B cell (primary cell): ENCODE data around the gene MRC2.

Experiments used
- CTCF ChIP-seq: fragments of 200-600 bp; IDR thresholded peaks from one replicate; pipeline ENCODE4 v1.8.0; 2022; ENCODE audit warnings: antibody characterized with exemption, mild to moderate bottlenecking
- EZH2 ChIP-seq: IDR thresholded peaks from 2 replicates; pipeline ENCODE4 v1.6.1; 2012; ENCODE audit warnings: borderline replicate concordance, low read depth, mild to moderate bottlenecking, moderate library complexity, low read length; ENCODE audit not compliant: insufficient read depth, poor library complexity, severe bottlenecking

- TF ChIP-seq CTCF (no peak), EZH2 (no peak)
Measured at GRCh38 chr17:62599964-62600657, 27.4 kb upstream of the MRC2 start.
